SK-N-MC (cell line): Measurements from ENCODE around the gene CEACAM1.

ENCODE experiments used
- EZH2 ChIP-seq: fragments of 200-600 bp; sonication (generic); IDR thresholded peaks from one replicate; pipeline ENCODE4 v1.6.1; 2017; ENCODE audit warnings: antibody characterized with exemption
- POLR2AphosphoS5 ChIP-seq: IDR thresholded peaks from 2 replicates; pipeline ENCODE4 v1.6.1; 2012; ENCODE audit warnings: mild to moderate bottlenecking, low read depth, low read length, borderline replicate concordance

DNA sequence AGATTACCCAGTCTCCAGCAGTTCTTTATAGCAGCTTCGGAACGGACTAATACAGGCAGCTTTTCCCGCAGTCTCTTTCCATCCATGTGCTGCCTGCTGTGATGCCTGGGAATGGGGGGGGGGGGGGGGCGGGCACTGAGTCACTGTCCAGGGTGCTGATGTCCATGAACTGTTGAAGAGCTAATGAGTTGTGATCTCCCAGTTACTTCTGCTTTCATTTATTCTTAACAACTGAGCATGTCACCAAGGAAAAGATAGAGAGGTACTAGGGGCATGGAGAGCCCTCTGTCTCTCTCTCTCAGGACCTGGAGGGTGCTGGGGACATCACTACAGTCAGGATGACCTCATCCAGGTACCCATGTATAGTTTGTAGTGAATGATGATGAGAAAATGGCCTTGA, 20.3 kb upstream of the CEACAM1 start:
- TF ChIP-seq EZH2, result no peak
- no peak for TF ChIP-seq POLR2AphosphoS5
